H1 (cell line): ENCODE data around the gene ITPKC. TPM values are rescaled to one million over a fixed set of nuclear protein-coding genes. Genes with fewer than 3 reads are reported as not detected.

Experiments used
- CTCF ChIA-PET: fragments of 300-600 bp; sonication (Branson Sonifier 250); formaldehyde crosslinking; loops from one replicate; lab custom pipeline; 2021; ENCODE audit not compliant: partially characterized antibody; lab: Charles Lee
- POLR2A ChIA-PET: fragments of 300-600 bp; sonication (Branson Sonifier 250); formaldehyde crosslinking; loops from one replicate; lab custom pipeline; 2021; ENCODE audit warnings: inconsistent platforms; ENCODE audit not compliant: partially characterized antibody; lab: Charles Lee
- DNase-seq, 2 experiments: peaks; one replicate each; pipeline versions ENCODE4 v3.0.0 to v3.0.0-alpha.2; 2010 to 2022; ENCODE audit warnings: low spot score in 2 of 2, low read depth in 1 of 2, mixed read lengths in 1 of 2
- FAIRE-seq: peaks from 2 replicates; lab custom pipeline; 2011; peaks lifted over from hg19 to GRCh38; lab: Jason Lieb, UNC
- H2AFZ ChIP-seq: 2 replicates; pipeline ENCODE4 v1.8.1; 2012; ENCODE audit warnings: low read length, inconsistent platforms
- H2AK5ac ChIP-seq: 2 replicates; pipeline ENCODE4 v1.6.1; 2013; ENCODE audit warnings: low read depth, low read length
- H2BK120ac ChIP-seq: replicated peaks from 2 replicates; pipeline ENCODE3; 2013; ENCODE audit warnings: low read depth, low read length, inconsistent platforms
- H2BK12ac ChIP-seq: 2 replicates; pipeline ENCODE4 v1.6.1; 2013; ENCODE audit warnings: low read depth, low read length
- H2BK15ac ChIP-seq: 2 replicates; pipeline ENCODE4 v1.6.1; 2013; ENCODE audit warnings: low read length
- H2BK20ac ChIP-seq: 2 replicates; pipeline ENCODE4 v1.6.1; 2013; ENCODE audit warnings: low read length
- H2BK5ac ChIP-seq: 2 replicates; pipeline ENCODE4 v1.6.1; 2013; ENCODE audit warnings: low read depth, low read length
- H3K14ac ChIP-seq: 2 replicates; pipeline ENCODE4 v1.6.1; 2013; ENCODE audit warnings: inconsistent platforms; ENCODE audit not compliant: insufficient read length
- H3K18ac ChIP-seq: 2 replicates; pipeline ENCODE4 v1.6.1; 2013; ENCODE audit warnings: low read length; ENCODE audit errors: extremely low read depth
- H3K23ac ChIP-seq: 2 replicates; pipeline ENCODE4 v1.6.1; 2013; ENCODE audit warnings: inconsistent platforms; ENCODE audit not compliant: insufficient read length
- H3K23me2 ChIP-seq: 2 replicates; pipeline ENCODE4 v1.6.1; 2013; ENCODE audit warnings: low read depth, low read length
- H3K27ac ChIP-seq: 2 replicates; pipeline ENCODE4 v1.6.1; 2011; ENCODE audit warnings: low read depth, low read length, inconsistent platforms
- H3K27me3 ChIP-seq, 4 experiments: replicated peaks in 1 of 4; 1 replicate in 1 of 4; 2 replicates in 3 of 4; pipeline versions ENCODE4 v1.6.1 to v1.8.1; 2011 to 2013; ENCODE audit warnings: low read length in 3 of 4, mild to moderate bottlenecking in 3 of 4, inconsistent platforms in 2 of 4, mixed read lengths in 2 of 4, moderate library complexity in 1 of 4; ENCODE audit not compliant: control insufficient read depth in 3 of 4, insufficient read depth in 3 of 4; ENCODE audit errors: extremely low read depth in 1 of 4
- H3K36me3 ChIP-seq, 4 experiments: 2 replicates each; pipeline versions ENCODE4 v1.6.1 to v1.8.1; 2011 to 2013; ENCODE audit warnings: mild to moderate bottlenecking in 4 of 4, low read length in 3 of 4, moderate library complexity in 2 of 4, control low read depth in 1 of 4, inconsistent platforms in 1 of 4; ENCODE audit not compliant: insufficient read depth in 4 of 4, control insufficient read depth in 2 of 4
- H3K4ac ChIP-seq: replicated peaks from 2 replicates; pipeline ENCODE3; 2013; ENCODE audit warnings: low read length, low read depth, mixed read lengths, inconsistent platforms; ENCODE audit not compliant: insufficient read length
- H3K4me1 ChIP-seq, 4 experiments: replicated peaks in 1 of 4; 1 replicate in 1 of 4; 2 replicates in 3 of 4; pipeline versions ENCODE4 v1.6.1 to v1.8.1; 2011 to 2013; ENCODE audit warnings: low read length in 3 of 4, inconsistent platforms in 2 of 4, mixed read lengths in 1 of 4; ENCODE audit not compliant: insufficient read depth in 4 of 4, control insufficient read depth in 3 of 4
- H3K4me2 ChIP-seq, 2 experiments: 2 replicates each; pipeline versions ENCODE4 v1.6.1 to v1.8.1; 2011 to 2013; ENCODE audit warnings: low read depth in 2 of 2, low read length in 2 of 2, control low read depth in 1 of 2, inconsistent platforms in 1 of 2, mild to moderate bottlenecking in 1 of 2; ENCODE audit not compliant: insufficient read depth in 1 of 2
- H3K4me3 ChIP-seq, 4 experiments: fragments of 200-600, 300-600 bp in 1 of 4; sonication (generic), shearing (Covaris generic), sonication (Bioruptor Twin) in 1 of 4; 2 replicates each; pipeline versions ENCODE4 v1.5.1 to v1.8.1; 2011 to 2016; ENCODE audit warnings: low read length in 4 of 4, low read depth in 3 of 4, control low read depth in 2 of 4, inconsistent platforms in 2 of 4, mild to moderate bottlenecking in 2 of 4, mixed read lengths in 1 of 4, moderate library complexity in 1 of 4; ENCODE audit not compliant: insufficient read depth in 2 of 4; ENCODE audit errors: extremely low read depth in 1 of 4
- H3K56ac ChIP-seq: replicated peaks from 2 replicates; pipeline ENCODE3; 2013; ENCODE audit warnings: low read depth, mild to moderate bottlenecking, mixed read lengths, low read length, inconsistent platforms; ENCODE audit not compliant: insufficient read length
- H3K79me1 ChIP-seq: 2 replicates; pipeline ENCODE4 v1.6.1; 2013; ENCODE audit warnings: low read depth, low read length, control low read depth
- H3K79me2 ChIP-seq, 2 experiments: 2 replicates each; pipeline versions ENCODE4 v1.6.1 to v1.8.1; 2012 to 2013; ENCODE audit warnings: low read length in 2 of 2, mild to moderate bottlenecking in 2 of 2, inconsistent platforms in 1 of 2; ENCODE audit not compliant: insufficient read depth in 2 of 2, control insufficient read depth in 1 of 2
- H3K9ac ChIP-seq, 4 experiments: replicated peaks in 1 of 4; 1 replicate in 1 of 4; 2 replicates in 3 of 4; pipeline versions ENCODE4 v1.6.1 to v1.8.1; 2011 to 2013; ENCODE audit warnings: low read depth in 3 of 4, low read length in 3 of 4, control low read depth in 2 of 4, mild to moderate bottlenecking in 2 of 4, moderate library complexity in 2 of 4, inconsistent platforms in 1 of 4; ENCODE audit errors: extremely low read depth in 1 of 4
- H3K9me3 ChIP-seq, 2 experiments: 2 replicates each; pipeline versions ENCODE4 v1.6.1 to v1.8.1; 2012 to 2013; ENCODE audit warnings: mild to moderate bottlenecking in 2 of 2, moderate library complexity in 2 of 2, control low read depth in 1 of 2, inconsistent platforms in 1 of 2, low read depth in 1 of 2, low read length in 1 of 2, mixed read lengths in 1 of 2; ENCODE audit not compliant: insufficient read depth in 2 of 2
- H4K20me1 ChIP-seq, 2 experiments: replicated peaks in 1 of 2; 2 replicates each; pipeline versions ENCODE3 to v1.8.1; 2011 to 2013; ENCODE audit warnings: inconsistent platforms in 2 of 2, low read length in 2 of 2, mild to moderate bottlenecking in 1 of 2; ENCODE audit not compliant: insufficient read depth in 2 of 2, control insufficient read depth in 1 of 2
- H4K5ac ChIP-seq: 2 replicates; pipeline ENCODE4 v1.6.1; 2013; ENCODE audit warnings: low read length, low read depth, mixed read lengths, inconsistent platforms; ENCODE audit not compliant: insufficient read length
- H4K8ac ChIP-seq: 2 replicates; pipeline ENCODE4 v1.8.0; 2013; ENCODE audit warnings: mild to moderate bottlenecking, moderate library complexity, low read length, inconsistent platforms; ENCODE audit not compliant: insufficient read depth; ENCODE audit errors: extremely low read depth
- H4K91ac ChIP-seq: replicated peaks from 2 replicates; pipeline ENCODE3; 2013; ENCODE audit warnings: low read length, mixed read lengths, inconsistent platforms; ENCODE audit not compliant: insufficient read length
- HDAC2 ChIP-seq, 2 experiments: fragments of 300-600 bp in 1 of 2; sonication (generic) in 1 of 2; IDR thresholded peaks; 2 replicates each; pipeline ENCODE4 v1.6.1; 2011 to 2012; ENCODE audit warnings: low read depth in 2 of 2, low read length in 2 of 2, mild to moderate bottlenecking in 2 of 2, moderate library complexity in 2 of 2, borderline replicate concordance in 1 of 2, inconsistent platforms in 1 of 2
- MAFK ChIP-seq: IDR thresholded peaks from 2 replicates; pipeline ENCODE4 v1.6.1; 2012; ENCODE audit warnings: low read depth, mild to moderate bottlenecking, improper control_type of control experiment, low read length
- SIX5 ChIP-seq: IDR thresholded peaks from 2 replicates; pipeline ENCODE4 v1.6.1; 2011; ENCODE audit warnings: mild to moderate bottlenecking, low read depth, low read length
- SP1 ChIP-seq: IDR thresholded peaks from 2 replicates; pipeline ENCODE4 v1.6.1; 2011; ENCODE audit warnings: low read depth, low read length
- YY1 ChIP-seq: IDR thresholded peaks from 2 replicates; pipeline ENCODE4 v1.6.1; 2011; ENCODE audit warnings: low read depth, mild to moderate bottlenecking, low read length
- WGBS, 2 experiments: shearing (Covaris generic) in 1 of 2; methylation state at CpG; one replicate each; pipeline versions ENCODE4 v1.1.6 to v1.1.7; 2013 to 2015; ENCODE audit warnings: low lambda C conversion rate in 2 of 2, mixed read lengths in 2 of 2, inconsistent platforms in 1 of 2, low coverage in 1 of 2, missing lambda C conversion rate in 1 of 2; ENCODE audit not compliant: insufficient replicate concordance in 2 of 2, insufficient coverage in 1 of 2, insufficient read length in 1 of 2; ENCODE audit errors: extremely low coverage in 1 of 2, missing lambda C conversion rate in 1 of 2; 5-methylcytosine and 5-hydroxymethylcytosine counted together
- polyA plus RNA-seq, 7 experiments: library from polyadenylated mRNA; depleted of rRNA in 3 of 7; stranded (reverse) in 5 of 7; unstranded in 2 of 7; fragments of >200 nt in 5 of 7; fragments of 200-250 nt in 2 of 7; gene quantifications; 1 replicate in 5 of 7; 2 replicates in 1 of 7; 4 replicates in 1 of 7; pipeline versions ENCODE4 v1.2.1 to v1.2.3, GENCODE V29; 2011 to 2013; ENCODE audit warnings: missing spikeins in 2 of 7, mixed read lengths in 2 of 7
- total RNA-seq: library from RNA; stranded (reverse); fragmentation: NEBNext Ultra II Directional; extraction: Animal tissue kit (Norgen Biotek cat#: 25700); gene quantifications from 2 replicates; pipeline ENCODE4 v1.2.1, GENCODE V29; 2021

ITPKC gene
- total and polyA plus RNA-seq, 2 of the 8 experiments (the other 6 are each of a cell fraction or from before 2014, with no cell fraction given), result 5.2 to 8.9 TPM

GRCh38 chr19:40736661-40737060, 19.7 kb downstream of the ITPKC start:
- DNase-seq (no peak), FAIRE-seq (no peak)
- H3K56ac ChIP-seq, result no peak overlapping the region
- no peak overlapping the region for H2BK5ac ChIP-seq
- POLR2A ChIA-PET, result interaction anchor here (0.6 to 12.4 kb wide), 6 partner anchors 9 to 25 kb away, joined by 3 to 120 read pairs (median 6); partner anchors contain the start of genes ACTMAP and SNRPA
- H2BK12ac ChIP-seq, result no peak overlapping the region
- no peak overlapping the region for H3K4ac ChIP-seq
- H3K23ac ChIP-seq, result no peak overlapping the region
- H4K91ac ChIP-seq, result no peak overlapping the region
- no peaks in the 10 kb centered on the region for H3K27me3 ChIP-seq
- H3K27ac ChIP-seq, result no peak overlapping the region
- H3K9ac ChIP-seq, result no peak overlapping the region
- H3K79me1 ChIP-seq, result no peaks in the 10 kb centered on the region
- no peak overlapping the region for H2AFZ ChIP-seq
- H3K4me2 ChIP-seq, result no peak overlapping the region
- H3K23me2 ChIP-seq, result no peaks in the 10 kb centered on the region
- H3K18ac ChIP-seq, result no peak overlapping the region
- no peak overlapping the region for H2BK15ac ChIP-seq
- H4K20me1 ChIP-seq, result peaks cover 0 to 10% of the 10 kb centered on the region in 2 experiments
- no peak overlapping the region for H2BK20ac ChIP-seq
- H4K8ac ChIP-seq, result no peak overlapping the region
- no peaks in the 10 kb centered on the region; a peak in 2 of 7 replicates for H3K4me1 ChIP-seq
- H2BK120ac ChIP-seq, result no peak overlapping the region
- no peak overlapping the region for H4K5ac ChIP-seq
- no peak overlapping the region for H2AK5ac ChIP-seq
- TF ChIP-seq MAFK, result no peak
- TF ChIP-seq SIX5, result no peak
- no peak for TF ChIP-seq SP1
- no peak for TF ChIP-seq YY1
- TF ChIP-seq HDAC2 (IDR thresholded peaks at IDR 0.05; ENCODE audit: borderline replicate concordance in 1 of 2, low read depth in 2 of 2, low read length in 2 of 2), result no peak
- no peaks in the 10 kb centered on the region for H3K9me3 ChIP-seq
- no peak overlapping the region for H3K4me3 ChIP-seq
- no peaks in the 10 kb centered on the region for H3K79me2 ChIP-seq
- no peak overlapping the region for H3K14ac ChIP-seq
- 90% methylated on average over 9 of the region's 9 CpGs; no CpG with 5 or more reads in 1 of the 2 experiments for WGBS, 2 experiments
- CTCF ChIA-PET, result interaction anchor here (1.7 to 2.0 kb wide), 4 partner anchors 10 to 27 kb away, joined by 4 to 6 read pairs (median 4); partner anchors contain the start of genes COQ8B and ITPKC
- peaks cover 3 to 32% (median 17%) of the 10 kb centered on the region in 4 experiments; a peak in 5 of 8 replicates for H3K36me3 ChIP-seq
